NK-92 (cell line): Measurements from ENCODE around the gene PYGL.

Experiments used
- DNase-seq: peaks from one replicate; lab custom pipeline; 2025; ENCODE audit not compliant: unreplicated experiment; lab: John Stamatoyannopoulos, UW

PYGL gene

GRCh38 chr14:50875359-50876070 lies 68.8 kb downstream of the PYGL start:
- no peak for DNase-seq

DNA sequence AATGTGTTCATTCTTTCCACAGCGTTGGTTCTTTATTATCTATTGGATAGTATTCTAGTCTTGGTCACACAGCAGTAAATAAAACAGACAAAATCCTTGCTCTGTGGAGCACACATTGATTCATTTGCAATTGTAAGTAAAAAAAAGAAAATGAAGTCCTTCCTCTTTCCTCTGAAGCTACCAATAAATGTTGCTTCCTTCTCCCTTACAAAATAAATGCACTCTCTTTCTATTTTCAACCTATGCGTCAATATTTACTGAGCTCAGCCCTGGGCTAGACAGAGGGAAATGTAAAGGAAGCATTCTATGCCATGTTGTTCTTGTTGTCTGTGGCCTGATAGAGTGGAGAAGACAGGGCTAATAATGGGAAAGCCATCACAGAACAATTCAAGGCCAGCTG lies 69.5 kb downstream of the PYGL start:
- DNase-seq, result no peak

DNA sequence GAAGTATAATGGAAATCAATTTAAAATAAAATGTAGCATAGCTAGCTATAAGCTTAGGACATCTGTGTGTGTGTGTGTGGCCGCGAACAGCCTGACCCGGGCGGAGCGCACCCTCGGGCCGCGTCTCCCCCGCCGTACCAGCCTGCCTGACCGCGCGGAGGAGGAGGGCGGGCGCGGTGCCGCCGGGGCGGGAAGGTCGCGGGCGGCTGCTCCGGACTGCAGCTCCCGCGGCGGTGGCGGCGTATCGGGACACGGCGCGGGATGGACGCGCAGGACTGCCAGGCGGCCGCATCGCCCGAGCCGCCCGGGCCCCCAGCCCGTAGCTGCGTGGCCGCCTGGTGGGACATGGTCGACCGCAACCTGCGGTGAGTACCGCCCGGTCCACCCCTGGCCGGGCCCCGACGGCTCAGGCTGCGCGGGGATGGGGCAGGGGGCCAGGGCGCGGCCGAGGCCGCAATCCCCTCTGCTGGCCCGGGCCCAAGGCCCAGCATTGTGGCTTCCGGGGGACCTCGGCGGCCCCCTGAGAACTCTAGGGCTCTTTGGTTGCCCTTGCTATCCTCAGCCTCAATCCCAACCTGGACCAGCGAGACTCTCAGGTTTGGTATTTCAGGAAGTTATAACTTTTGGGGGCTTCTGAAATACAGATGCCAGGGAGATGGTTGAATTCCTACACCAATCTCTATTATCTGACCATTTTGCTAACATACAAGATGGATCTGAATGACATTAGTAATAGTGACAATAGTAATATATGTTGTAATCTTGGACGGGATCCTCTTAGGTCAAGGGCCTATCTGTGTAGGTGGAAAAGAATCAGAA lies 72.2 kb downstream of the PYGL start, which contains the start of gene ABHD12B:
TSS of gene ABHD12B (plus strand) at position 140 of the 819 bp plus-strand sequence. CDS start at position 262, 122 bp downstream.
- no peak for DNase-seq

DNA sequence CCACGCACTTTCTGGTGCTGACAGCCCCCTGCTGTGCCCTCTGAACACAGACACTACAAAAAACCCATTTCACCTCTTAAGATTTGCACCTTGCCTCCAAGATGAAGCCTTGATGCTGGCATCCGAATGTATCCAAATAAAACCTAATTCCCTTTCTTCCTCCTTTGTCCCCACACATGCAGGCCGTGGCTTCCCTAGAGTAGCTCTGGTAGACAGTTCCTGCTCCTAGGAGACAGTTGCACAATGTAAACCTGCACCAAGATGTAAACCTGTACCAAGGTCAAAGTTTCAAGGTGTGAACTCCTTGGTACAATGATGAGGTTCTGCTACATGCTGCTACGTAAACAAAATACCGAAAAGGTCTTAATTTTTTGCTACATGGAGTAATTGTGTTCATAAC lies 73.1 kb downstream of the PYGL start:
- DNase-seq, result no peak

DNA sequence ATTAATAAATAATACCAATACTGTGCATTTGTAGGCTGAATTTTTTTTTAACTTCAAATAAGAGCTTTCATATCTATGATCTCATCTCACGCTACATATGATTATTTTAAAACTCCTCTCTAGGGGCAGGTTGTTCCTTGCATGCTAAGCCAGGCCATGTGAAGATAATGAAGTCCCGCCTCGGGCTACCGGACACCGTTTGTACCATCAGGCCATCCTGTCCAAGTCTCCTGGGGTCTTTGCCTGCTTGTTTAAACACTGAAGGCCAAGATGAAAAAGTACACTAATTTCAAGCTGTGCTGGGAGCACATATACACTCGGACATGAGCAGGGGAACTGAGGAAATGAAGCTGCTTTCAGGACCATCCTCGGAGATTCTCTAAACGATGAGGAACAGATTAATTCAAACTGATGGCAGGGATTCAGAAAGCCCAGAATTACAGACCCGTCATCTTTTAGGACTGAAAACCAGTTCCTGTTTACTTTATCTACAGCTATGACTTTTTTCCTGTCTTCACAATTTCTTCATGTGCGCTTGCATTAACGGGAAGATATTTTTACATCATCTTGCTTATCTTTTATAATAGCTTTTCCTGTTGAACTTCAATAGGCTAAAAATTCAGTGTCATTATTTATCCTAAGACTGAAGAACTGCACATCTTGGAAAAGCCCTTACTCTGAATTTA lies 78.7 kb downstream of the PYGL start:
- DNase-seq, result no peak

DNA sequence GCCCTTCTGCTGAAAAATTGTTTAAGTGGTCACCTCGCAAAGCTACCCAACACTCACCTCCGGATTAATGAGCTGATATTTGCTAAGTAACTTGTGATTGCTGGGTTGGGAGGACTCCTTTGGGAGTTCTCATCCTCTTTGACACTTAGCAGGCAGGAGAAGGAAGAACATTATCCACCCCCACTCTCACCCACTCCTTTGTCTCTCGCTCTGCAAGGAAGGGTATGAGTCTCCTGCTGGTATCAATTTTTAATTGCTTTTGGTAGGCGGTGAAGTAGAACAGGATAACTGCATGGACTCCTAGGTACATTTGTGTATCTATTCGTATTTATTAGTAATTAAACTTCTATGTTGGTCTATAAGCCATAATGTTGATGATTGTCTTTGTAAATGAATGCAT lies 79.3 kb downstream of the PYGL start:
- DNase-seq, result no peak

- no peak for DNase-seq
These were observed 80.0 kb downstream of the PYGL start for GRCh38 chr14:50864237-50864636.

- no peak for DNase-seq
These were observed 82.2 kb downstream of the PYGL start for GRCh38 chr14:50862036-50862570.

DNA sequence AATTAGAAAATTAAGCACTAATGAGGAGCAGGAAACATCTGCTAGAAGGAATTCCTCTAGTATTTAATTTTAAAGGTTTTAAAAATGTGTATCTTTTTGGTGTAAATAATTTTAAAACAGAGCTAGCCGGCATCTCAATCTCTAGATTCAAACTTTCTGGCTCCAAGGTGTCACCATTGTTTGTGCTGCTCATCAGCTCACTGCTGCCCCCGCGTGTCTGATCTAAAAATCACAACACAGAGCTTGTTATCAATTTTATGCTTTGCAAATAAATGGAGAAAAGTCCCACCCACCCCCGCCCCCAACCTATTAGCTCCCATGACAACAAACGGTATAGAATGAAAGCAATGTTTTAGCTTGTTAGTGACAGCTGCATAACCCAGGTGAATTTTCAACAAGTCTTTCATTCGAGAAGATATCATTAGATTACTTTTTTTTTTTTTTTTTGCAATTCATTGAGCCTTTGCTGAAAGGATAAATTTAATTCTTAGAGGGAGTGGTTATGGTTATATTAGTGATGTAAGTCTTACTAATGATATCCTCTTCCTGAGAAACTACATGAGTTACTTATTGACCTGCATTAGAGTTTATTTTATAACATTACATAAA lies 83.7 kb downstream of the PYGL start:
- peak; percentile 23 for DNase-seq

GRCh38 chr14:50859296-50859624 lies 85.0 kb downstream of the PYGL start:
- DNase-seq, result no peak

DNA sequence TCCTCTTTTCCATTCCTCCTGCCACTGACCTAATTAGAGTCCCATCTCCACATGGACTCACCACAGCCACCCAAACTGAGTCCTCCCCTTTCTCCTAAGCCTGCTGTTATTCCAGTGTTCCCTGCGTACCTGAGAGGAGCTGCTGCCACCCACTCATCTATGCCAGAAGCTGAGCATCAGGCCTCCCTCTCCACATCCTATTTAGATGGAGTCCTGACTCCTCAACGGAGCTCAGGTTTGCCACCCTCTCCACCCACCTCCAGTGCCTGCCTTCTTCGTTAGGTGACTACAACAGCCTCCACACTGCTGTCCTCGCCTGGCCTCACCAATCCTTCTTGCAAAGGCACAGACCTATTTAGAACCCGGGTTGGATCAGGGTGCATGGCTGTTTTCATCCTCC lies 87.6 kb downstream of the PYGL start:
- no peak for DNase-seq

DNA sequence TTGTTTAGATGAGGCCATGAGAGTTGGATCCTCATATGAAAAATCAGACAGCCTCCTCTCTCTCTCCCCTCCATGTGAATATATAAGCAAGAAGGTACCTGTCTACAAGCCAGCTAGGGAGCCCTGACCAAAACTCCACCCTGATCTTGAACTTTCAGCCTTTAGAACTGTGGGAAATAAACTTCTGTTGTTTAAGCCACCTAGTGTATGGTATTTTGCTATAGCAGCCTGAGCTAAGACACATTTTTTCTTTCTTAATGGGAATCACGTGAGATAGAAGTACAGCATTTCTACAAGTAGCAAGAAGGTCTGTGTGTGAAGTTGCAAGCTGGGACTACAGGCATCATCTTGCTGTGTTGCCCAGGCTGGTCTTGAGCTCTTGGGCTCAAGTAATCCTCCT lies 88.7 kb downstream of the PYGL start:
- no peak for DNase-seq
